Renal cortical epithelial cell (primary cell): ENCODE results near the gene SNURF. TPM values are rescaled to one million over a fixed set of nuclear protein-coding genes. Genes with fewer than 3 reads are reported as not detected.
"Not testable (repeated sequence)": the region's sequence is repeated elsewhere in the genome, so short reads cannot be mapped to it uniquely, and the experiment has no call there.

Experiments
- DNase-seq: peaks from one replicate; pipeline ENCODE4 v3.0.0-alpha.2; 2011; ENCODE audit warnings: low read depth
- total RNA-seq: library from RNA; depleted of rRNA; stranded (reverse); fragments of >200 nt; gene quantifications from 2 replicates; pipeline ENCODE4 v1.2.3, GENCODE V29; 2014

SNURF gene
- total RNA-seq, 1 donor from 2014 or later, result 14.7 TPM

DNA sequence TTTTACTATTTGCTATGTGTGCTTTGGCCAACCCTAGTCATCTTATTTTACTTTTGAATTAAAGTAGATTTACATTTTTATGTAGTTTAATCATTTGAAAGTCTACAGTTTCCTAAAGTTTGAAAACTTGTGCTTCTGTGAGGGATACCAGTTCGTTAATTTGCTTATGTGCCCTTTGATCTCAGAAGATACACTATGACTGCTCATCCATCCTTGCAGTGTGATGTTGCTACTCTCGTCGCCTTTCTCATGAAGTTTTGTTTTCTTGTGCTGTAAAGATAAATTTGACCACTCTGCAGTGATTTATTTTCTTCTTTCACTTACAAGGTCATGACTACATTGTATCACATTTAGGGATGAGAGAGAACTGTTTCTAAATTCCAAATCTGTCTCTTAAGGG lies 16.3 kb downstream of the SNURF start:
- no peak for DNase-seq

DNA sequence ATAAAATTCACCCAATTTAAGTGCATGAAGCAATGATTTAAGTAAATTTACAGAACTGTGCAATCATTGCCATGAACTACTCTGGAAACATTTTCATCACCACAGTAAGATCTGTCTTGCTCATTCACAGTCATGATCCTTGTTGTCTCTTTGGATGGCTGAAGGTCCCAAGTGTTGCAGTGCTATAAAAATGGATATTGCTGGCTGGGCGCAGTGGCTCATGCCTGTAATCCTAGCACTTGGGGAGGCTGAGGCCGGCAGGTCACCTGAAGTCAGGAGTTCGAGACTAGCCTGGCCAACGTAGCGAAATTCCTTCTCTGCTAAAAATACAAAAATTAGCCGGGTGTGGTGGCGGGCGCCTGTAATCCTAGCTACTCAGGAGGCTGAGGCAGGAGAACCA lies 17.0 kb downstream of the SNURF start:
- DNase-seq, result no peak

GRCh38 chr15:24972707-24973106 lies 17.9 kb downstream of the SNURF start:
- DNase-seq, result not testable (repeated sequence)

- no peak for DNase-seq
These were observed 22.1 kb downstream of the SNURF start for GRCh38 chr15:24976932-24977331.

- DNase-seq, result no peak
These were observed 22.9 kb downstream of the SNURF start for GRCh38 chr15:24977686-24978085.

- DNase-seq, result no peak
These were observed 30.4 kb downstream of the SNURF start for GRCh38 chr15:24985224-24985623.

DNA sequence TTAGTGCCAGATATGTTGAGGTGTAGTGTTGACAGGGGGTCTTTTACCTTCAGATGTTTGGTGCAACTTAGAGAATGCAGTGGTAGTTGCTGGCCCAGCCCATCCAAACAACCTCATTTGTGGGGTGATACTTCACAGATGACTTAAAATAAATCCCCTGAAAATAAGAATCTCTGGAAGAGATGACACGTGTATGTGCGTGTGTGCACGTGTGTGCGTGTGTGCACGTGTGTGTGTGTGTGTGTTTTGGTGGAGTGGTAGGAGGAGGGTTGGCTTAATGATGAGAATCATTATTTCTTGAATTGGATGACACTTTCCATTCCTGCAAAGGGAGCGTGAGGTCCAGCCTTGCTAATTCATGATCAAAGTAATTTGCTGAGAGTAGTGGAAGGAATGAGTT lies 31.9 kb downstream of the SNURF start:
- no peak for DNase-seq

Other genes starting within 250 kb of the SNURF start
- gene SNRPN, start within 50 bp of the SNURF start, total RNA-seq, result 182 and 217 TPM in 2 replicates